ENCODE data around the gene TSHR. TPM values are rescaled to one million over a fixed set of nuclear protein-coding genes. Genes with fewer than 3 reads are reported as not detected.
A peak's percentile ranks its signal among the peaks of the same experiment; 100 is the strongest.

Gene TSHR
- total RNA-seq, 1 donor, result not detected

- no peak for TF ChIP-seq CTCF (IDR thresholded peaks at IDR 0.05; ENCODE audit: insufficient read depth, low read depth, low read length)
- no peak for DNase-seq (ENCODE audit: low read depth)
- no peak overlapping the region for H3K4me3 ChIP-seq (ENCODE audit: low read depth, low read length)
These were observed 2.8 kb downstream of the TSHR start for GRCh38 chr14:80958226-80958625.

- DNase-seq (ENCODE audit: low read depth), result no peak
- H3K4me3 ChIP-seq (ENCODE audit: low read depth, low read length), result no peak overlapping the region
- TF ChIP-seq CTCF (IDR thresholded peaks at IDR 0.05; ENCODE audit: insufficient read depth, low read depth, low read length), result no peak
These were observed 3.5 kb downstream of the TSHR start for GRCh38 chr14:80958939-80959338.

- DNase-seq (ENCODE audit: low read depth), result peak; percentile 18
- no peak for TF ChIP-seq CTCF (IDR thresholded peaks at IDR 0.05; ENCODE audit: insufficient read depth, low read depth, low read length)
- peak overlapping the region; percentile 39 for H3K4me3 ChIP-seq (ENCODE audit: low read depth, low read length)
These were observed 4.1 kb downstream of the TSHR start for GRCh38 chr14:80959496-80959895.

- TF ChIP-seq CTCF (IDR thresholded peaks at IDR 0.05; ENCODE audit: insufficient read depth, low read depth, low read length), result no peak
- no peak overlapping the region for H3K4me3 ChIP-seq (ENCODE audit: low read depth, low read length)
- no peak for DNase-seq (ENCODE audit: low read depth)
These were observed 9.6 kb downstream of the TSHR start for GRCh38 chr14:80965037-80965436.

- no peak for TF ChIP-seq CTCF (IDR thresholded peaks at IDR 0.05; ENCODE audit: insufficient read depth, low read depth, low read length)
- no peak for DNase-seq (ENCODE audit: low read depth)
- no peak overlapping the region for H3K4me3 ChIP-seq (ENCODE audit: low read depth, low read length)
These were observed 18.7 kb downstream of the TSHR start for GRCh38 chr14:80973931-80974641.

GRCh38 chr14:80974679-80975078 is 19.3 kb downstream of the TSHR start:
- DNase-seq (ENCODE audit: low read depth), result no peak
- no peak overlapping the region for H3K4me3 ChIP-seq (ENCODE audit: low read depth, low read length)
- TF ChIP-seq CTCF (IDR thresholded peaks at IDR 0.05; ENCODE audit: insufficient read depth, low read depth, low read length), result no peak

- H3K4me3 ChIP-seq (ENCODE audit: low read depth, low read length), result no peak overlapping the region
- no peak for DNase-seq (ENCODE audit: low read depth)
- no peak for TF ChIP-seq CTCF (IDR thresholded peaks at IDR 0.05; ENCODE audit: insufficient read depth, low read depth, low read length)
These were observed 21.8 kb downstream of the TSHR start for GRCh38 chr14:80977221-80977620.

All from fibroblast of villous mesenchyme (primary cell).